Epidermal melanocyte (primary cell): ENCODE results near the gene PEX1.
"Not testable (repeated sequence)": the region's sequence is repeated elsewhere in the genome, so short reads cannot be mapped to it uniquely, and the experiment has no call there.

Source experiments
- DNase-seq: peaks from one replicate; pipeline ENCODE4 v3.0.0; 2011; ENCODE audit warnings: low spot score; ENCODE audit not compliant: insufficient read length

Gene PEX1

GRCh38 chr7:92506363-92506762 is 22.0 kb downstream of the PEX1 start:
- DNase-seq, result no peak

GRCh38 chr7:92504563-92504962 is 23.8 kb downstream of the PEX1 start:
- no peak for DNase-seq

DNA sequence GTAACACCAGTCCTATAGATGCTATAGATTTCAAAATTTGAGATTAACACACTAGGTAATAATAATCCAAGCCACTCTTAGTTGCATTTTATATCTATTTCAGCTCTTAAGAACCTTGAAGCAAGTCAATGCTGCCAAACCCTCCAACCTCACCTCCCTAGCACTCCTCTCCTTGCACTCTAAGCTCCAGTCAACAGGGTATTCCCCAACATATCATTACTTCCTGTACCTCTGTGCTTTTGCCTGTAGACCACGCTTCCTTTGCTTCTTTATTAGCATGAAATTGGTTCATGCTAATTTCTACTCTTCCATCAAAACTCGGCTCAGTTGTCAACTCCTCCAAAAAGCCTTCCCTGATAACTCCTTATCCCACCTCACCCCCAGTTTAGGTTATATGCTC is 24.6 kb downstream of the PEX1 start:
- DNase-seq, result no peak

DNA sequence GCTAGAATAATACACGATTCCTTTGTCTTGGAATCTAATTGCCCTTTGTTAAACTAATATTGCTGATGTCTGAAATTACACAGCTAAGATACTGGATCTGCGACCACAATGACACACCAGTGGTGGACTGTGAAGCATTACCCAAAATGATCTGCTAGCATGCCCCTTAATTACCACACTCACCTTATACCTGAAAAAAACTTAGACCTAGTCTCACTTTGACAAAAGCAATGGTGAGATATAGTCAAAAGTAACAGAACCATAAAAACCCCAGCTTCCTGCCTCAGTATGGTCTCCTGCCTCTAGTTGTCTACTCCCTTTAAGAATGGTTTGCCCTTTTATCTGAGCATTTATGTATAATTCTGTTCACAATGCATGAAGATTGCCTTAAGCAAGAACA is 29.8 kb downstream of the PEX1 start:
- no peak for DNase-seq

DNA sequence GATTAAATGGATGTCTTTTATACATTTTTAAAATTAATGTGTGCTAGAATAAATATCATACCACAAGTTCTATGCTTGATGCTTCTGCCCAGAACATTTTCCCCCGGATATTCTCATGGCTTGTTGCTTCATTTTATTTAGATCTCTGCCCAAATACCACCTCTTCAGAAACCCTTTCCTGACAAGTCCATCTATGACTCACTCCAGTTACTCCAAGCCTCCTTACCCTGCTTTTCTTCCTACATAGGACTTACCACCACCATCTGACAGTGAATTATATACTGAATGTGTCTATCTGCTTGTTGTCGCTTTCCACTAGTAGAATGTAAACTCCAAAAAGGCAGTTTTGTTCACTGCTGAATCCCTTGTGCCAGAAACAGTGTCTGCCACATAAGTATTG is 31.4 kb downstream of the PEX1 start:
- DNase-seq, result no peak

- no peak for DNase-seq
Measured at GRCh38 chr7:92489634-92490033, 38.7 kb downstream of the PEX1 start.

DNA sequence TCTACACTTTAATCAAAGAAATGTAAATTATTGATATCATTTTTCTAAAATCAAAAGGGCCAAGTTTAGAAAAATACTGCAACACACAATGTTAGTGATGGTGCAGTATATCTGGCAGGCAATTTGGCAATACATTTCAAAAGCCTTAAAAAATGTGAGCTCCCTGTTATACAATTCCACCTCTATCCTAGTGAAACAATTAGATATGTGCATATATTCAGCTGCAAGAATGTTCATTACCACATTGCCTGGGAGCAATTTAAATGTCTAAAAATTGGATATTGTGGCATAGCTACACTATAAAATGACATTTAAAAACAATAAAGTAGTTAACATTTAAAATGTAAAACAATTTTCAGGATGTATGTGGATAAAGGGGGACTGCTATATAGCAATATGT is 40.5 kb downstream of the PEX1 start:
- DNase-seq, result no peak

- no peak for DNase-seq
Measured at GRCh38 chr7:92485974-92486373, 42.3 kb downstream of the PEX1 start.

DNA sequence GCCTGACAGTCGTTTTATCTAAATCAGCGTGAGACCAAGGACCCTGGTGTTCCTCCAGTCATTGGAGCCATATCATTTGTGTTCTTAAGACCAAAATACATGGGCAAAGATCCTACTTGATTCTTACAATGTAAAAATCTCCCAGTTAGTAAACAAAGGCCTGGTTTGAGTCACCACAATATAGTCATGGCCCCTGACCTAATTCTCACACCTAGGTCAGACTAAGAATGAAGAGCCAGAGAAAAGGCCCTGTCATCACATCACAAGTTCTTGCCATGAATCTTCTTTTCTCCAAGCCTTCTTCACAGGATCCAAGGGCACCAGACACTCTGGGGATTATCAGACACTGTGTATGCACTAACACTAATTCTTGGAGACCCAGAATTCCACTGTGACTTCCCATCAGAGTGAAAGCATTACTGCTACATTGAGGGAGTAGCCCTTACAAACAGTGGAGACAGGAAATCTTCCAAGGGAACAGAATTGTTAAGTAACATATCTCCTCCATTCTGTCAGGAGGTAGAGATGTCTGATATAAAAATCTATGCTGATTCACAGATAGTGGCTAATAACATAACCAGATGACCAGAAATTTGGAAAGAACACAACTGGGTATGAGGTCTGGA is 42.9 kb downstream of the PEX1 start:
- no peak for DNase-seq

DNA sequence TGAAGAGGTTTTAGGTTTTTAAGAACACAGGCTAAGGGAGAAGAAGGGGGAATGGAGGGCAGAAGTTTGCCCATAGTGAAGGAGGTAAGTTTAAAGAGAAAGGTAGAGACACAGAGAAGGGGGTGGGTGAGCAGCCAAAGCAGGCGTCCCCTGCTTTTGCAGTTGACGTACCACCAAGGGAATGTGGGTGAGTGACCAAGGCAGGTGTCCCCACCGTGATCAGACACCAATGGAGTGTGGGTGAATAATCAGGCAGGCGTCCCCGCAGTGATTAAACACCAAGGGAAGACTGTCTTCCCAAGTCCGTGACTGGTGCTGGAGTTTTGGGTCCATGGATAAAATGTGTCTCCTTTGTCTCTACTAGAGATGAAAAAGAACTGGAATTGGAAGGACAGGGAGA is 44.1 kb downstream of the PEX1 start:
- DNase-seq, result not testable (repeated sequence)

DNA sequence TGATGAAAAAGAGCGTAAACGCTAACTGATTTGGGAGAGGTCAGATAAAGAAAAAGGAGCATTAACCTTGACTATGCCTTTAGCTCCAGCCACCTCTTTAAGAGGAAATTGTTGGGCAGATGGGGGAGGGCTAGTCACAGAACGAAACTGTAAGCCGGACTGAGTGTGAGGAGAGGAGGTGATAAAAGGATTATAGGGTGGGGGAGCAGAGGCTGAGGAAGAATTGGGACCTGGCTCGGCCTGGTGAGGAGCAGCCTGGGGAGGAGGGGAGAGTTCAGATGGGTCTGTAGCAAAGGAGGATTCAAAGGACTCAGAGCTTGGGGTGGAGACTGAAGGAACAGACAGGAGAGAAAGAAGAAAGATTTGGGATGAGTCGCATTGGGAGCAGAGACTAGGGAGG is 44.7 kb downstream of the PEX1 start:
- DNase-seq, result not testable (repeated sequence)

GRCh38 chr7:92479146-92479545 is 49.2 kb downstream of the PEX1 start:
- not testable (repeated sequence) for DNase-seq

DNA sequence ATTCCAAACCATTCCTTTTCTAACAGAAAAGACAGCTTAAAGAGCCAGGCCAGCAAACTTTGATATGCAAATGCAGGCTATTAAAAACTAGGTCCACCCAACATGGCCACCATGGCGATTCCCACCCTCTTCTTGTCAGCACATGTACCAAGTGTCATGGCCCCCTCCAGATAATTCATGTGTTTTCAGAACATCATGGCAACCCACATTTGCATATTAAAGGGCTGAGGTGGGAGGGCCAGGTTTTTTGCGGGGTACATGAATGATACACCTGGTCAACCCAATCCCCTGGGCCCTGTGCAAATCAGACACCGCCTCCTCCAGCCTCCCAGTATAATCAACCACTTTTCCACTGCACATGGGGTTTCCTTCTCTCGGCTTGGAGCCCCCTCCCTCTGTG is 49.6 kb downstream of the PEX1 start:
- no peak for DNase-seq

- DNase-seq, result no peak
Measured at GRCh38 chr7:92478095-92478494, 50.2 kb downstream of the PEX1 start.

DNA sequence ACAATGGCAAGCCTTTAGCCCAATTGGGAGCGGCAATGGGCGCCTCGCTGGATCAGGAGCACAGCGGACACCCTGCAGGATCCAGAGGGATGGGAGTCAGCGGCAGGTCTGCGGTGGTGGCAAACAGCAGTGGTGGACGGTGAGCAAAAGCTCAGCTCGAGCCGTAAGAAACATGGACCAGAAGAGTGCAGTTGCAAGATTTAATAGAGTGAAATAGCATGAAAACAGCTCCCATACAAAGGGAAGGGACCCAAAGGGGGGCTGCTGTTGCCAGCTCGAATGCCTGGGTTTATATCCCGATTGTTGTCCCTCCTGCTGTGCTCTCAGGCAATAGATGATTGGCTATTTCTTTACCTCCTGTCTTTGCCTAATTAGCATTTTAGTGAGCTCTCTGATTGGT is 50.6 kb downstream of the PEX1 start, which contains the start of gene ERVW-1:
Gene ERVW-1, minus strand, starts transcription at position 266 of the 400 bp plus-strand sequence. CDS start 7,565 bp downstream, outside the sequence.
- not testable (repeated sequence) for DNase-seq

DNA sequence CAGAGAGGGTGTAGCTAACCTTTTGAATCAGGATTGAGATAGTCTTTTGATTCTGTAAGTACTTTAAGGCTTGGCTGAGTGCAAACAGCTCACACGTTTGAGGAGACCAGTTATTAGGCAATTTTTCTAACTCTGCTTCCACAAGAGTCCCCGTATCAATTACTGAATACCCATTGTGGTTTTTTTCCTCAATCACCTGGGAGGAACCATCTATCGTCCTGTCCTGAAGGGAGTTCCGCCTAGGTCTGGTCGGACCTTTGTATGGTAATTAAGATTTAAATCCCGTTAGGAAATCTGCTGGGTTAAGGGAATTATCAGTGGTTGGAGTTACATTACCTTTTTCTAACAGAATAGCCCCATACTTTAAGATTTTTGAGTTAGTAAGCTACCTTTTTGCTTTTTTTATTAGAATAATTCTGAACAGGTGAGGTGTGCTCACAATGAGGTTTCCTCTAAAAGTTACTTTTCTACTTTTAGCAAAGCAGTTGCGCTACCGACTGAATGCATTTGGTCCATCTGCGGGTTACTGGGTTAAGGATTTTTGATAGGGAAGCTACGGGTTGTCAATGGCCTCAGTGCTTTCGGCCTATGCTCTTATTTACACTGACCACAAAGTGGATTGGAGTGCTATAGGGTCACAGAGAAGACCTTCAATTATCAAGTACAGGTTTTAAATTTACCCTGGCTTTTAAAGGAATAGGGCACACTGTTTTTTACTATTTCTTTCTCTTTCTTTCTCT is 52.3 kb downstream of the PEX1 start:
- not testable (repeated sequence) for DNase-seq

- not testable (repeated sequence) for DNase-seq
Measured at GRCh38 chr7:92475261-92475770, 53.0 kb downstream of the PEX1 start.

GRCh38 chr7:92473989-92474388 is 54.3 kb downstream of the PEX1 start:
- not testable (repeated sequence) for DNase-seq

GRCh38 chr7:92468589-92468988 is 59.7 kb downstream of the PEX1 start:
- DNase-seq, result not testable (repeated sequence)

- no peak for DNase-seq
Measured at GRCh38 chr7:92466682-92467081, 61.6 kb downstream of the PEX1 start.

DNA sequence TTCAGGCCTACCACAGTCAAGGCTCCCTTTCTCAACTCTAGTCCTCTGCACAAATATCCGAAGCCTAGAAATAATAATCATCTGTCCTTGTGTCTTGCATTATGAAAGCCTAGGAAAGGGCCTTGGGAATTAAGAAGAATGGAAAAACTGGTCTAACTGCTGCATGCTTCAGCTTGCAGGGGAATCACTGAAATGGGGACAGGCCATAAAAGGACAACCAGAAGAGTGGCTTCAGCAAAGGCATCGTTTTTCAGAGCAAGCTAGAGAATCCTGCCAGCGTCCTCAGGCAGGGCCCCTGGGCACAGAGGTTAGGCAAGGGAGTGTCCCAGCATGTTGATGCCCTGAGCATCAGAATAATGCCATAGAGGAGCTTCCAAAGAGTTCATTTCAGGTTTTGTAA is 63.8 kb downstream of the PEX1 start:
- DNase-seq, result no peak

DNA sequence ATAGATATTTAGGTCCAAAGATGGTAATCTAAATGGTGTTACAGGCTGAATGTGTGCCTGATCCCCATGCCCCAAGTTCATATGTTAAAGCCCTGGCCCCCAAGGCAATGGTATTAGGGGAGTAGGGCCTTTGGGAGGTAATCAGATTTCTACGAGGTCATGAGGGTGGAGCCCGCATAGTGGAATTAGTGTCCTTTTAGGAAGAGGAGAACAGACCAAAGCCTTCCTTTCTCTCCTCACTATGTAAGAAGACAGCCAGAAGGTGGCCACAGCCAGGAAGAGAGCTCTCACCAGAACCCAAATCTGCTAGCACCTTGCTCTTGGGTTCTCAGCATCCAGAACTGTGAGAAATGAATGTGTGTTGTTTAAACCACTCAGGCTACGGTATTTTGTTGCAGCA is 65.8 kb downstream of the PEX1 start:
- no peak for DNase-seq
